GM19397 (cell line): ENCODE measurements around the gene AJM1.
A peak's percentile ranks its signal among the peaks of the same experiment; 100 is the strongest.
"Not testable (repeated sequence)": the region's sequence is repeated elsewhere in the genome, so short reads cannot be mapped to it uniquely, and the experiment has no call there.

Source experiments
- ATAC-seq: cut with Tn5 transposase; IDR thresholded peaks from one replicate; pipeline ENCODE4 v1.9.1; 2021; ENCODE audit warnings: mild to moderate bottlenecking, moderate library complexity; ENCODE audit not compliant: unreplicated experiment

AJM1 gene

GRCh38 chr9:136866898-136867421 is 24.7 kb downstream of the AJM1 start:
- ATAC-seq, result not testable (repeated sequence)

DNA sequence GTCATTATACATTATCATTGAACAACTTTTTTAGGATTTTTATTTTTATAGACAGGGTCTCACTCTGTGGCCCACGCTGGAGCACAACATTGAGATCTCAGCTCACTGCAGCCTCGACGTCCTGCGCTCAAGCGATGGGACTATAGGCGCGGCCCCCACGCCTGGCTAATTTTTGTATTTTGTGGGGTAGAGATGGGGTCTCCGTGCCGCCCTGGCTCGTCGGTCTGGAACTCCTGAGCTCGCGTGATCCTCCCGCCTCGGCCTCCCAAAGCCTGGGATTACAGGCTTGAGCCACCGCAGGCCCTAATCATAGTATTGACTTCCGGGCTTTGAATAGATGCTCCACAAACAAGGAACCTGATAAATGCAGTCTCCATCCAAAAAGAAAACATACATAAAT is 25.2 kb downstream of the AJM1 start:
- ATAC-seq, result no peak

GRCh38 chr9:136867917-136868316 is 25.6 kb downstream of the AJM1 start:
- ATAC-seq, result no peak

DNA sequence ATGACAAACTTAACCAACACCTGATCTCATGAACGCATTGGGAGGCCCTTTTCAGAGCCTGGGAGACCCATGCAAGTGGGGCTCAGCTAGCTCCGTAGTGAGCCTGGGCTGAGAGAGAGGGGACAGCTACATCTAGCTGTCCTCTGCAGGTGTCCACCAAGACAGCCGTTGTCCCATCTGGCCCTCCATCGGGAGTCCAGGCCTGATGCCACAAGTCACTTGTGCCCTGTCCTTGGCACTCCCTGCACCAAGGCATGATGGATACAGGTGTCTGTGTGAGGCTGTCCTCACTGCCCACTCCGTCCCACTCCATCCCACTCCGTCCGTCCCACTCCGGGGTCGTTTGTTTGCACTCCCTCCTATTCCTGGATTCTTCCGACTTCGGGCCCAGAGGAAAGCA is 26.4 kb downstream of the AJM1 start:
- no peak for ATAC-seq

GRCh38 chr9:136869611-136870010 is 27.3 kb downstream of the AJM1 start:
- not testable (repeated sequence) for ATAC-seq

- ATAC-seq, result no peak
Observed at GRCh38 chr9:136875155-136875554, 32.9 kb downstream of the AJM1 start.

- no peak for ATAC-seq
Observed at GRCh38 chr9:136876476-136876875, 34.2 kb downstream of the AJM1 start.

DNA sequence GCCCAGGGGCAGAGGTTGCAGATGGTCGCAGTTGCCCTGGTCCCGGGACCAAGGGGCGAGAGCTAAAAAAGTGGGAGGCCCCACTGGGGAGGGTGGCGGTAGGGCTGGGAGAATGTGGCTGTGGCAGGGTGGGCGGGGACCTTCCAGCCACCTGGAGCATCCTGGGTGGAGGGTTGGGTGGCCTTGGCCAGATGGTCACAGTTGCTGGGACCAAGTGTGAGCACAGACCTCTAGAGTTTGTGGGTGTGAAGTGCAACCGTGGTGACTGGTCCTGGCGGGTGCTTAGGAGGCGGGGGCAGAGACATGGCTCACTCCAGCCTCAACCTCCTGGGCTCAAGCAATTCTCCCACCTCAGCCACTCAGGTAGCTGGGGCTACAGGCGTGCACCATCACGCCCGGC is 38.4 kb downstream of the AJM1 start:
- no peak for ATAC-seq

DNA sequence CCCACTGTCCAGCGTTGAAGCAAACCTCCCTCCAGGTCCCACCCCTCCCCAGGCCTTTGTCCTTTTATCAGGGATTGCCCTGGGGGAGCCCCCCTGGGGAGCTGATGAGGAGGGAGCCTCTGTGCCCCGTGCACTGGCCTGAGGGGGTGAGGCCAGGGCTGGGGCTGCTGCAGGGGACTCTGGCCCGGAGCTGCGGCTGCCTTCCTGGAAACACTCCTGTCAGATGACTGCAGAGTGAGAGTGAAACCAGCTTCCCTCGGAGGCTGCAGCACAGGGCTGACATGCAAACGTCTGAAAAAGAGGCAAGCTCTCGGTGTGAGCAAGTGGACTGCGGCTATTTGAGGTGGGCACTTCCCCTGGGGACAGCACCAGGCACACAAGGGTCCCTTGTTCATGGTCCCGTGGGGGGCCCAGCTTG is 39.4 kb downstream of the AJM1 start:
- ATAC-seq, result no peak

- ATAC-seq, result no peak
Observed at GRCh38 chr9:136882109-136882946, 40.0 kb downstream of the AJM1 start.

DNA sequence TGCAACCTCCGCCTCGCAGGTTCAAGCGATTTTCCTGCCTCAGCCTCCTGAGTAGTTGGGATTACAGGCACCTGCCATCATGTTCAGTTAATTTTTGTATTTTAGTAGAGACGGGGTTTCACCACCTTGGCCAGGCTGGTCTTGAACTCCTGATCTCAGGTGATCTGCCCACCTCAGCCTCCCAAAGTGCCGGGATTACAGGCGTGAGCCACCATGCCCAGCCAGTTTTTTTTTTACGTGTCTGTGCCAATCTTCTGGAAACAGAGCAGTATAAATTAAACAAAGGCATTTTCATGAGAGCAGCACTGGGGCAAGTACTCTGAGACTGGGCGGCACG is 40.6 kb downstream of the AJM1 start:
- not testable (repeated sequence) for ATAC-seq

DNA sequence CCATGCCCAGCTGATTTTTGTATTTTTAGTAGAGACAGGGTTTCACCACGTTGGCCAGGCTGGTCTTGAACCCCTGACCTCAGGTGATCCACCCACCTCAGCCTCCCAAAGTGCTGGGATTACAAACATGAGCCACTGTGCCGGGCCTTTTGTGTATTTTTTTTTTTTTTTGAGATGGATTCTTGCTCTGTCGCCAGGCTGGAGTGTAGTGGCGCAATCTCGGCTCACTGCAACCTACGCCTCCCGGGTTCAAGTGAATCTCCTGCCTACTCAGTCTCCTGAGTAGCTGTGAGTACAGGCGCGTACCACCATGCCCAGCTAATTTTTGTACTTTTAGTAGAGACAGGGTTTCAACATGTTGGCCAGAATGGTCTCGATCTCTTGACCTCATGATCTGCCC is 41.4 kb downstream of the AJM1 start:
- ATAC-seq, result not testable (repeated sequence)

DNA sequence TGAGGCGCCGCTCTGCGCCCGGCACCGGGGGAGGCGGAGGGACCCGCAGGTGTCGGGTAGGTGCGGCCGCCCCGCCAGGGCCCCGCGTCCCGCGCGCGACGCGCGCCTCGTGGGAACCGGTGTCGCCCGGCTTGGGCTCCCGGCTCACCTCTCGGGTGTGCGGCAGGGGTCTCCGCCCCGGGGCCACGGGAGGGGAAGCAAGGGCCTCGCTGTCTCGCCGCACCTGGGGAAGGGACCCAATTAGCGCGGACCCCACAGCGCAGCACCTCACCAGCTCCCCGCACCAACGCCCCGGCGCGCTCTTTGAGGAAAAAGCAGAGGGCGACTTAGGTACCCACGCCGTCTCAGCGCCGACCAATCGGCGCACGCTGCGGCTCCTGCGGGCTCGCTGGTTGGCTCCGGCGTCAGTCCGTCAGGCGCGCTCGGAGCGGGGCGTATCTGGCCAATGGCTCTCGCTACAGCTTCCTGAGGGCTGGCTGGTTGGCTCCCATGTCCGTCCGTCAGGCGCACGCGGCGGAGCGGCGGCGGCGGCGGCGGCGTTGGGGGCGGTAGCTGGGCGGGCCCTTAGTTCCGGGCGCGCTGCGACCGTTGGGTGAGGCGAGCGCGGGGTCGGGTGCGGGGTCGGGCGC is 43.8 kb downstream of the AJM1 start, which contains the start of gene TRAF2:
Gene TRAF2, plus strand, starts transcription at position 567 of the 629 bp plus-strand sequence. CDS start 12,225 bp downstream, outside the sequence.
- peak; percentile 85 for ATAC-seq

DNA sequence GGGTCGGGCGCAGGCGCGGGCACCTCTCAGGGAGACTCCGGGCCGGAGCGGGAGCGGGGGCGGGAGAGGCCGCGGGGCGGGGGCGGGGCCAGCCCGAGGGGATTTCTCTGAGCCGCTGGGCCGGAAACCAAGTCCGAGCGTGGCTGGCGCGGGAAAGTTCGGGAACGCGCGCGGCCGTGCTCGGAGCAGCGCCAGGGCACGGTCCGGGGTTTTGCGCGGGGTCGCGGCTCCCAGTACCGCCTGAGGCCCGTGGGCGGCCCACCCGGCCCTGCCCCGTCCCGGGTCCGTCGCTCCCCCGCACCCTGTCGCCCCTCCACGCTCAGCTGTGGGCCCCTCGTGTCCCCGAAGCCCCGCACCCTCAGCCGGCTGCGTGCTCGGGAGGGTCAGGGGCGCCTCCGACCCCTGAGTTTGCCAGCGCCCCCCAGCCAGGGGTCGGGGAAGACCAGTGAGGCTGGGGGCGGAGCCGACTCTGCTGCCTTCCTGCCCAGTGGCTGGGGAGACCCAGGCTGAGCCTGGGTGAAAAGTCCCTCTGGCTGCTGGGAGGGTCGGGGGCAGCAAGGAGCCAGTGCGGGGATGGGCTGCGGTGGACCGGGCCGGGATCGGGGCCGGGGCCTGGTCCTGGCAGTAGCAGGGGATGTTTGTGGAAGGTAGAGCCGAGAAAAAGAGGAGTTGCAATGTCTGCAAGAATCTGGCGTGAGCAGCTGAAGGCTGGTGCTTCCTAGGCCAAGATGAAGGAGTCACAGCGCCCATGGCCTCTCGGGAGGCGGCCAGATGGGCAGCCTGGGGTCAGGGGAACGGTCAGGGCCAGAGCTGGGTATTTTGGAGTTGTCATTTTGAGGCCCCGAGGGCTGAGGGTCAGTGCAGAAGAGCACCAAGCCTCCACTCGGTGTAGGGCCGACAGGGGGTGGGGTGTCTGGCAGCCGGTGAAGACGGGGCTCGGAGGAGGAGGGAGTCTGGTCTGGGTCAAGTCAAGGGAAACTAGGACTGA is 44.6 kb downstream of the AJM1 start:
- peak; percentile 19 for ATAC-seq

- ATAC-seq, result no peak
Observed at GRCh38 chr9:136888454-136888853, 46.2 kb downstream of the AJM1 start.

DNA sequence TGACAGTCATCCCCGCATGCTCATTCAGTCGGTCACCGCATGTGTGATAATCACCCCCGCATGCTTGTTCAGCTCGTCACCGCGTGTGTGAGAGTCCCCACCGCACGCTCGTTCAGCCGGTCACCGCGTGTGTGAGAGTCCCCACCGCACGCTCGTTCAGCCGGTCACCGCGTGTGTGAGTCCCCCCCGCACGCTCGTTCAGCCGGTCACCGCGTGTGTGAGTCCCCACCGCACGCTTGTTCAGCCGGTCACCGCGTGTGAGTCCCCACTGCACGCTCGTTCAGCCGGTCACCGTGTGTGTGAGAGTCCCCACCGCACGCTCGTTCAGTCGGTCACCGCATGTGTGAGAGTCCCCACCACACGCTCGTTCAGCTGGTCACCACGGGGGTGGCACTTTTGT is 47.6 kb downstream of the AJM1 start:
- no peak for ATAC-seq

GRCh38 chr9:136890661-136891060 is 48.4 kb downstream of the AJM1 start:
- ATAC-seq, result no peak
